GM18520 (cell line): ENCODE measurements around the gene PTPRK.
"Not testable (repeated sequence)": the region's sequence is repeated elsewhere in the genome, so short reads cannot be mapped to it uniquely, and the experiment has no call there.

ENCODE experiments used
- ATAC-seq: cut with Tn5 transposase; IDR thresholded peaks from one replicate; pipeline ENCODE4 v1.9.1; 2021; ENCODE audit not compliant: unreplicated experiment

The PTPRK gene

DNA sequence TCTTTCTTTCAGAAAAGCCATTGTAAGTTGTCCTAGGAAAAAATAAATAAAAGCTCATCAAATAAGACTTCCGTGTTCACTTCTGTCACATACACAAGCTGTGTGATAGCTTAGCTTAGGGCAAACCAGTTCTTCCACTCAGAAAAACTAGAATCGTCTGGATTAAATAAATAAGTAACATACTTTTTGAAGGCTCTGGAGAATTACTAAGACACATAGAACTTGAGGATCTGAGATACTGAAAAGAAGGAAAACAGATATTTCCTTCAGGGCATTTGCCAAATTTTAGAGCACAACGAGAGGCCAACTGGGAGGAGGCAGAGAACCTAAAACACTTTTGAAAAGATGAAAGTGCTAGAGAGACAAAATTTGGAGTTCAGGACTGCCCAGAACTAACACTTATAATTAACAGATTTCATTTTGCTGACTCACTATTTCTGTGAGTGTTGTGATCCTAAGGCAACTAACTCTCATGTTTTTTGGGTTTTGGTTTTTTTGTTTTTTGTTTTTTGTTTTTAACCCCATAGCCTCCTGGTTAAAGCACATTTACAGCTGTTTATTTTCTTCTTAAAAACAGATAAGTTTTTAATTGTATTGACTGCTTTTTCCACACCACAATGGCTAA, 580.8 kb downstream of the PTPRK start:
- no peak for ATAC-seq

DNA sequence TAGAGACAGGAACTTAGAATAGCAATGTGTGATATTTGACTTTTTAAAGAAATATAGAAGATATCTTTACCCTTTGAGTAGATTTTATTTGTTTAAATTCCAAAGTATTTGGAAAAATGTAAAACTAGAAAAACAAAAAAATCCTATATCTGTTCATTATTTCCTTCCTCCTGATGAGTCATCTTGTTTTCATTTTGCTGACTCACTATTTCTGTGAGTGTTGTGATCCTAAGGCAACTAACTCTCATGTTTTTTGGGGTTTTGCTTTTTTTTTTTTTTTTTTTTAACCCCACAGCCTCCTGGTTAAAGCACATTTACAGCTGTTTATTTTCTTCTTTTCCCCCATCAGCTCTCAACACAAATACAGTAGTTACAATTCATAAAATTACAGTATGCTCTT, 581.7 kb downstream of the PTPRK start:
- no peak for ATAC-seq

DNA sequence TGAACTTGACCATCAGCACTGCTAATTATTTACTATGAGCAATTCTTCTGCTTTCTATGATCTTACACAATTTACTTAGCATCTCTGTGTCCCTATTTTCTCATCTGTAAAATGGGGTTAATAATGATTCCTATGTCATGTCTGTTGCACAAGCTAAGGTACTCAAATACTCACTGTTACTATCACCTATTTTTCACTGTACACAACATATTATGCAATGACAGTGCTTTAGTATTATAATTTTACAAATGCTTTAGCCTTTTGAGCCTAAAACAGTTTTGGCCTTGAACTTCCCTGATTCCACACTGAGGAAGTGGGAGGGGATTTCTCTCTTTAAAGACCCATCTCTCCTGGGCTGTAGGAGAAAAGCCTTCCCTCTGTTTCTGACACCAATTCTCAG, 582.7 kb downstream of the PTPRK start:
- ATAC-seq = no peak

DNA sequence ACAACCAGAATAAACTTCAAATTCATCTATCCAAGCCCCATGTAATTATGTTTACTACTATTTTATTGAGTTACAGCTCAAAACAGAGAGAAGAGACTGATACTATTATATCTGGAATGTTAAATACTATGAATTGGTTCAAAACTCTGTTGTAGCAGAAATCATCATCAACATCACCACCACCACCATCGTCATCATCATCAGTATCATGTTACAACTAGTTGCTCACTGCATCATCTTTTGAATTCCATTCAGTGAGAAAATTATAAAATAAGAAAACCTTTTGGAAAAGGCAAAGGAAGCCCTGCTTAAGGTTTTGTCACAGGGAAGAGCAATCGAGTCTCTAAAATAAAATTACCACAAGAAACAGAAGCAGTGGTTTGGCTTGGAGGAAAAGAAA, 583.3 kb downstream of the PTPRK start:
- ATAC-seq = no peak

DNA sequence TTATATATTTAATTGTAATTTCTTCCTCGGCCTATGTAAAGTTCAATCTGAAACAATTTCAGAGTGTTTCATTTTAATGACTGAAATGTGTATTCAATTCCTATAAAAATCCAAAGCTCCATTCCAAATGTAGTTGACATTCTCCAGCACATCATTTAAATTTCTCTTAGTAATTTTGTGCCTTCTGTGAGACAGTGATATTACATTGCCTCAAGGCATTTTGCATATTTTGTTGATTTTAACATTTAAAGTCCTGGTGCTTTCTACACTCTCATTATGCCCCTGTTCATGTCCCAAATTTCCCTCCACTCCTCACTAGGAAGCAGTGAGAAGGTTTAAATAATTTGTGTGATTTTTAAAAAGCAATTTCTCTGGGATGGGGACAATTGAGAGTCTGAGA, 585.4 kb downstream of the PTPRK start:
- no peak for ATAC-seq

DNA sequence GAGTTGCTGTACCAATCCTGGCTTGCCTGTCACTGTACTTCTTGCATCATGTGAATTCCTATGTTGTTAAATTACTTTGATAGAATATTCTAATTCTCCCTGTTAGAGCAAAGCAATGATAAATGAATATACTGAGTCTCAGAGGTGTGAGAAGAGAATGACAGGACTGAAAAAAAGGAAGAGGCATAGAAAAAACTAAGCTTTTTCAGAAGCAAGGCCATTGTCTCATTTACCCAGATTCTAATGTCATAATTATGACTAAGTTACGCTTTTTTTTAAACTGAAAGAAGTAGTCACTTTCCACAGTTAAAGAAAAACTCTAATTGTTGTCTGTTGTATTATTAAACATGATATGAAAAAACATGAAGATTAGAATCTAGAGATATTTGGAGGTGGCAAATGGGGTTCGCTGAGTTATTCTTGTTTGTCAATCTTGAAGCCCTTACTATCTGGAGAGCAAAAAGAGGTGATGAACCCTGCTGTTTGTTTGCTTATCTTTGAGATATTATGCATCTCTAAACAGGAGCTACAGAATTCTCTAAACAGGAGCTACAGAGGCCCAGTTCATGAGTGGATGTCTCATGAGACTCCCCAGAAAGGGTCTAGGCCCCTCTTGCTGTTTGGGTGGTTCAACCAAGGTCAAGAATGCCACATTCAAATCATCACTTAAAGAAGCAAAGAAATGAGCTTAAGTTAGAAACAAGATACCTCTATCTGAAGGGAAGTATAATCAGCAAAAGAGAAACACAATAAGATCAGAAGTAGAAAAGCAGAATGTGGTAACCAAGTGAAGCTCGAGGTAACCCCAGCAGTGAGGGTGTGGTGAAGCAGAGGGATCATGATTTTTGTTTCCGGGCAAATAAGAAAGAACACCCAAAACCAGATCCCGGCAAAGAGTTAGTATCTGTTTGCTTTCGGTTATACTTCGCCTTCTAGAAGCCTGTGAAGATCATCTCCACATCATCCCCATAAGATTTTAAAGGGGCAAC, 586.3 kb downstream of the PTPRK start:
- no peak for ATAC-seq

DNA sequence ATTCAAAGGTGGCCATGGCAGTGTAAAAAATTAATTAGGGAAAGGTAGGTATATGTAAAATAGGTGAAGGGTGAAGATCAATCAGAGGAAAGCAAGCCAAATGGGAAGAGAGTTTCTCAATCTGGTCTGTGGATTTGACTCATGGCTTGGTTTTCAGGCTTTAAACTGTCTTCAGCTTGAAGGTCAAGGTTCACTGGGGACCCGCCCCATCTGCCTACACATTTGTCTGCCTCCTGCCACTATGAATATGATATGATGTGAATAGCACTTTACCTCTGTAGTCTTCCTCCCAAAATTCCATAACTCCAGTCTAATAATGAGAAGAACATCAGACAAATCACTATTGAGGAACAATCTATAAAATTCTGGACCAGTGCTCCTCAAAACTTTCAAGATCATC, 587.3 kb downstream of the PTPRK start:
- no peak for ATAC-seq

DNA sequence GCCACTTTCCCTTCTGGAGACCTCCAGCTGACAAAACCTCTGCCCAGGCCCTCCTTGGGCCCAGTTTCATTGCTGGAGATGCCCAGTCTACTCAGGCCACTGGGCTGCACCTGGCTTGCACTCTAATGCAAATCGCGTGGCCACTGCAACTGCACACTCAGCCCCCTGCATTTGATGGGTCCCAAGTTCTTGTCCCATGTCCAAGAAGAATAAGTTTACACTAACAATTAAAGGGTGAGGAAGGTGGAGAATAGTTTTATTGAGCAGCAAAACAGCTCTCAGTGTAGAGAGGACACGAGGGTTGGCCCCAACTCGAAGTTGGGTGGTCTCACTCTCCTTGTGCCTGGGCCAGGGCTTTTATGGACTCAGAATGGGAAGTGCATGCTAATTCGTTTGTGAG, 587.7 kb downstream of the PTPRK start:
- no peak for ATAC-seq

DNA sequence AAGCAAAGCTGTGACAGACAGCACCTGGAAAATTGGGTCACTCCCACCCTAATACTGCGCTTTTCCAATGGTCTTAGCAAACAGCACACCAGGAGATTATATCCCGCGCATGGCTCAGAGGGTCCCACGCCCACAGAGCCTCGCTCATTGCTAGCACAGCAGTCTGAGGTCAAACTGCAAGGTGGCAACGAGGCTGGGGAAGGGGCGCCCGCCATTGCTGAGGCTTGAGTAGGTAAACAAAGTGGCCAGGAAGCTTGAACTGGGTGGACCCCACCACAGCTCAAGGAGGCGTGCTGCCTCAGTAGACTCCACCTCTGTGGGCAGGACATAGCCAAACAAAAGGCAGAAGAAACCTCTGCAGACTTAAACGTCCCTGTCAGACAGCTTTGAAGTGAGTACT, 594.0 kb downstream of the PTPRK start:
- ATAC-seq = not testable (repeated sequence)

DNA sequence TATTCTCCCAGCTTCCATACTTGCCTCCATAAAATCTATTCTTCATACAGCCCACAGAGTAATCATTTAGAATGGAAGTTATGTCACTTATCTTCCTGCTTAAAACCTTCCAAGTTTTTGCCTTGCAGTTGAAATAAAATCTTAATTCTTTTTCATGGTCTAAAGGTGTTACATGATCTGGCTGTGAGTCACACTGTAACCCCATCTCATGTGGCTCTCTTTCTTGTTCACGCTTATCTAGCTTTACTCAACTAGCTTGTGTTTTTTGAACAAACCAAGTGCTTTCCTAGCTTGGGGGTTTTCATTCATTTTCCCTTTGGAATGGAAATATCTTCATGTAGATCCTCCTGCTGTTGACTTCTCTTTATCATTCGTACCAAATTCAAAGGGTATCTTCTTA, 596.0 kb downstream of the PTPRK start:
- ATAC-seq = no peak

DNA sequence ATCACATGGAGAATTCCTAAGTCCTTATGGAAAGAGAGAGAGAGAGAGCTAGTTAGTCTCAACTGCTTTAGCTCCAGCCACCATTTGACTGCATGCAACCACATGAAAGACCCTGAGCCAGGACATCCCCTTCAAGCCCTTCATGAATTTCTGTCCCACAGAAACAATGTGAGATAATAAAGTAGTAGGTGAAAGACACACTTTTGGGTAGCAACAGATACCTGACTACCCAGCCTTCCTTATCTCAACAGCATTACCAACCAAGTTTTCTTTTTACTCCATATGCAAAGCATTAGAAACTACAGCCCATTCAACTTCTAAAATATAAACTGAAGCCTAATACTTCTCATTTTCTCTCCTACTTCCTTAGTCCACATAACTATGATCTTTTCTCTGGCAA, 596.4 kb downstream of the PTPRK start:
- ATAC-seq = no peak

DNA sequence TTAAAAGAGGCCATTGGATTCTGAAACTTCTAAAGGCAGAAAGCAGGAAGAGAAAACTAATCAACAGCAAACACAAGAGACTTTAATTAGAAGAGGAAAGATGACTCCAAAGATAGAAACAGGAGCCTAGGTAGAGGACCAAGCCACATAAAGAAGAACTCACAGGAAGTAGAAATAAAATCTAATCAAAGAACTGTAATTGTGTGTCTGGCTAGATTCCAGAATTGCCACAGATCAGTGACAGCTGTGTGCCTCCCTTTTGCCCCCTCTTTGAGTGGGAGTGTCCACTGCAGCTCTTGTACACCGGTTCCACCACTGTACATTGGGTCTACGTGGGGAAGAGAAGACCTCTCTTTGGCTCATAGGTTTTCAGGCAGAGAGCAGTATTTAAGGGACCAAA, 597.3 kb downstream of the PTPRK start:
- no peak for ATAC-seq

DNA sequence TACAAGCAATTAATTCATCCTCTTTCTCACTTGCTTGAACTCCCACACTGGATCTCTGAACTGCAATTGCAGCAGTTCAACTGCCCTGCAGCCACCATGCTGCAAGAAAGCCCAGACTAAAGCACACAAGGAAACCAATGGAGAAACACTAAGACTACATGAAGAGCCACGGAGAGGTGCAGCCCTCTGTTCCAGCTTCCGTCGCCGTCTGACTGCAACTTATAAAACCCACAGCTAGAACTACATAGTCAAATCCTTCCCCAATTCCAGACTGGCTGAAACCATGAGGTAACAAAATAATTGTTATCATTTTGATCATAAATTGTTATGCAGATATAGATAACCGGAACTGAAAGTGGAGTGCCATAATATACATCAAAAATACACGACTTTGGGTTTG, 598.4 kb downstream of the PTPRK start:
- ATAC-seq = no peak

DNA sequence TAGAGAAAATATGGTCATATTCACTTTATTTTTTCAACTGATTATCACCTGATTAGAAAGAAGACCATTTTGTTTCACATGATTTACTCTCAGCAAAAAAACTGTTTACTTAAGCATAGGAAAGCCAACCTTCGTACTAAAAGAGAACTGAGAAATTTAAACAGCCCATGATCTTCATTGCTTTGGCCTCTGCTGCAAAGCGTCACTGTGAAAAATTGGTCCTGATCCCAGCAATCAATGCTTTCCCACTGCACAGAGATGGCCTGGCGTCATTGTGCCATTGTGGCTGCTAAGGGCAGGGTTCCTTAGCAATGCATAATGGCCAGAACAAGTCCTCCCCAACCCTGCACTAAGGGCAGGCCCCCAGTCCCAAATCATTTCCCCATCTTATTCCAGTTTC, 599.6 kb downstream of the PTPRK start:
- no peak for ATAC-seq
